ENCODE data around the gene ITSN1. TPM values are rescaled to one million over a fixed set of nuclear protein-coding genes. Genes with fewer than 3 reads are reported as not detected.

The ITSN1 gene
- polyA plus RNA-seq, 3 donors: 41.7 to 57.8 (median 52.6) TPM

DNA sequence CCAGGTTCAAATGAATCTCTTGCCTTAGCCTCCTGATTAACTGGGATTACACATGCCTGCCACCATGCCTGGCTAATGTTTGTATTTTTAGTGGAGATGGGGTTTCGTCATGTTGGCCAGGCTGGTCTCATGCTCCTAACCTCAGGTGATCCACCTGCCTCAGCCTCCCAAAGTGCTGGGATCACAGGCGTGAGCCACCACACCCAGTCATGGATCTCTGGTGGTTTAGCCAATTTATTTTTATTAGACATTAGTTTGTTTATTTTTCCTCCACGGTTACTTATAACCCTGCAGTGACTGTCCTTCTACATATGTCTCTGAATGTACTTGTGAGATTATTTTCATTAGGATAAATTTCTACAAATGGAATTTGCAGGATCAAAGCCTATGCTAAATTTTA lies 5.3 kb downstream of the ITSN1 start:
- DNase-seq: no peak

DNA sequence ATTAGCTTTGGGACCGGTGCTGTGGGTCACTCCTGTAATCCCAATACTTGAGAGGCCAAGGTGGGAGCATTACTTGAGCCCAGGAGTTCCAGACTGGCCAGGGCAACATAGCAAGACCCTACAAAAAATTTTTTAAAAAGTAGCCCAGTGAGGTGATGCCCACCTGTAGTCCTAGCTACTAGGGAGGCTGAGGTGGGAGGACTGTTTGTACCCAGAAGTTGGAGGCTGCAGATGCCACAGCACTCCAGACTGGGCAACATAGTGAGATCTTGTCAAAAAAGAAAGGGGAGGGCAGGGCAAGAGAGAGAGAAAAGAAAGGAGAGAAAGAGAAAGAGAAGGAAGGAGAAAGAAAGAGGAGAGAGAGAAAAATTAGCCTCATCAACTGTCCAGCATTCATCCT lies 6.3 kb downstream of the ITSN1 start:
- no peak for DNase-seq

DNA sequence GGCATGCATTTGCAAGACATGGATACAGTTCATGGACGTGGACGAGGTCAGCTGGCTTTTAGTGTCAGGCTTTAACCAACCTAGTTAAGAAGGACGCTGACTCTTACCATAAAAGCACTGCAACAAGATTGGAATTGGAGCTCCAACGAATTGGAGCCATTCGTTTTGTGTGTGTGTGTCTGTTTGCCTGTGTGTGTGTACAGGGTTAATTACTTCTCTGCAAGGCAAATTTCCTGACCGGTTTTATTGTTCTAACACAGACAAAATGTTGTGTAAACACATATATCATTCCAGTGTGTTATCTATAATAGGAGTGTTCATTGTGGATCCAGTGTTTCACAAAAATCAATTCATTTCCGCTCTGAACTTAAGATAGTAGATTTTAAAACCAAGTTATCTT lies 7.9 kb downstream of the ITSN1 start:
- DNase-seq: no peak

- no peak for DNase-seq
These were observed 8.7 kb downstream of the ITSN1 start for GRCh38 chr21:33650929-33651509.

- DNase-seq: no peak
These were observed 9.8 kb downstream of the ITSN1 start for GRCh38 chr21:33651965-33652680.

DNA sequence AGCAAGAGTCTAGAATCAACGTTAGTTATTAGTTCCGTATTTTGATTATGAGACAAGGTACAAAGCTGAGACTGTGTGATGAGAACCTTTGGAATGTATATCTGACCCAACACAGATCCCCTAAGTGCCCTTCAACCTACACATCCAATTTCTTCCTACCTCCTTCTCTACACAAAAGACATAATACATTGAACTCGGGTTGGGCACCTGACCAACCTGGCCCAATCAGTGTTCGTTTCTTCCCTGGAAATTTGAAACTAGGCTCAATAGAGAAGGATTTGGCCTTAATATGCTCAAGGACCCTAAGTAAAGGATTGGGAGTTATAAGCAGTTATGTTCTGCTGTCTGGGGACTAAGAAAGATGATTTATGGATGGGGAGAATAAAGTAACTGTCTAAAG lies 12.1 kb downstream of the ITSN1 start:
- no peak for DNase-seq

GRCh38 chr21:33655588-33656221 lies 13.4 kb downstream of the ITSN1 start:
- DNase-seq: no peak

- DNase-seq: no peak
These were observed 15.0 kb downstream of the ITSN1 start for GRCh38 chr21:33657124-33657820.

DNA sequence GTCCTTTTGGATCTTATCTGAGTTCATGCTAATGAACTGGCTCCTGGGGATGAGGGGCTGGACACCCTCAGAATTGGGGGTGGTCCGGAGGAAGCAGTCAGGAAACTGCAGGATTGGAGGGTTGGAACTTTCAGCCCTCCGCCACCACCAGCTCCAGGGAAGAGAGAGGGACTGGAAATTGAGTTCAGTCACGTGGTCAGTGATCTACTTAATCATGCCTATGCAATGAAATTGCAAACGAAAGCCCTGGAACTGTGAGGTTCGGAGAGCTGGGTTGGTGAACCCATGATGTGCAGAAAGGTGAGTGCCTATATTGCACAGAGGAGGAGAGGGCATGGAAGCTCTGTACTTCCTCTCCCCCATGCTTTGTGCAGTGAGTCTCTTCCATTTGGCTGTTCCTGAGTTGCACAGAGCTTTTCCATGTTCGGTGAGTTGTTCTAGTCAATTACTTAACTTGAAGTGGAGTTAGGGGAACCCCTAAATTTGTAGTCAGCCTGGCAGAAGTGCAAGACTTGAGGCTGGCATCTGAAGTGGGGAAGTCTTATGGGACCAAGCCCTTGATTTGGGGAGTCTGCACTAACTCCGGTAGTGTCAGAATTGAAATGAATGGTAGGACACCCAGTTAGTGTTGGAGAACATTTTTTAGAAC lies 16.7 kb downstream of the ITSN1 start:
- no peak for DNase-seq

- no peak for DNase-seq
These were observed 17.3 kb downstream of the ITSN1 start for GRCh38 chr21:33659568-33659949.

DNA sequence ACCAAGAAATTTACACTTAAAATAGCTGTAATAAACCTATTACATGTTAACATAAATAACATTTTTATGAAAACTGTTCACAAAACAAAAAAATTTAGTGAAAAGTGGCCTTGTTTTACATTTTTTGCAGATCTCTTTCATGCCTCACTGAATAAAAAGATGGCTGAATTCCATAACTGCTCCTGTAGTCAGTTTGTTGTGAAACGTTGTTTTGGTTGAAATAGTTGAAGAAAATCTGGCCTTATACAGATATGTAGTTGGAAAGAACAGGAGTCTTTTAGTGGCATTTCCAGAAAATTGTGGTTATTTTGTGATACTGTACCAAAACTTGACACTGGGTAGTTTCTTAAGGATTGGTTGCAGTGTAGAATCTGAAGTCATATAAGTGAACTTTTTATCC lies 18.1 kb downstream of the ITSN1 start:
- no peak for DNase-seq

- DNase-seq: no peak
These were observed 18.8 kb downstream of the ITSN1 start for GRCh38 chr21:33661146-33661545.

DNA sequence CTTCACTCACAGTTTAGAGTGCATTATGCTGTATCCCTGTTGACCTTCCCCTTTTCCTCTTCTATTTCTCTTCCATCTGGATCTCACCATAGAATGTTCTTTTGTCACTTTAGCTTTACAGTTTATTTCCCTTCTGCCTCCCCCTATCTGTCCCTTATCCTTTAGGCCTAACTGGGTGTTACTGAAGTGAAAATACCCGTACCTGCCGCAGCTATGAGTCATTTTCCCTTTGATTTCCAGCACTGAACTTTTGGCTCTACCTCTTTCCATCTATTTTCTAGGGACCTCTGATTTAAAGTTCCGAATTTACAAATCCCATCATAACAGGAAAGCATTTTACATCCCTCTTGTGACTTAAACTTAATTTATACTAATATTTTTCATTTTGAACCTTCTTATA lies 19.7 kb downstream of the ITSN1 start:
- DNase-seq: no peak

GRCh38 chr21:33663241-33663640 lies 20.9 kb downstream of the ITSN1 start:
- no peak for DNase-seq

- DNase-seq: no peak
These were observed 21.8 kb downstream of the ITSN1 start for GRCh38 chr21:33664135-33664534.

DNA sequence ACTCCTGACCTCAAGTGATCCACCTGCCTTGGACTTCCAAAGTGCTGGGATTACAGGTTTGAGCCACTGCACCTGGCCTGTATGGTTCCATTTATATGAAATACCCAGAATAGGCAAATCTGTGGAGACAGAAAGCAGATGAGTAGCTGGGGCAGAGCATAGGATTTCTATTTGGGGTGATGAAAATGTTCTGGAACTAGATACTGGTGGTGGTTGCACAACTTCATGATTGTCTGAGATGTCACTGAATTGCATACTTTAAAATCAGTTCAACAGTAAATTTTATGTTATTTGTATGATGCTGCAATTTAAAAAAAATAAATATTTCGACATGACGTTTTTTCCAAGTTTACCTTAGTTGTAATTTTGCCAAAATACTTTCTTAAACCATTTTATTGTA lies 23.9 kb downstream of the ITSN1 start:
- DNase-seq: no peak

DNA sequence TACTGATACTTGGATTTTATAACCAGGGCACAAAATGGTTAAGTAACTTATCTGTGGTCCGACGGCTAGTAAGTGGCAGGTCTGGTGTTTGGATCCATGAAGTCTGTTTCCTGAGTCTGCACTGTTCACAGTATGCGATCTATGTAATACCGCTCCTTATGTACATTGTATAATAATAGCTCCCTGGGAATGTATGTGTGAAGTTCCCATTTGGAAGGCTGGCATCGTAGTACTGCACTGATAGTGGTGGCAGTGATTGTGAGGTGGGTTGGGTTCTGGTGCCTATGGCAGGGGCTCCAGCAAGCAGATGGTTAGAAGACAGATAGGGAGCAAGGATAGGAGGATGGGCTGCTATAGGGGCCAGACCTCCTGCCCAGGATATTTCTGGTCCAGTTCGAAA lies 25.3 kb downstream of the ITSN1 start:
- DNase-seq: no peak

- DNase-seq: no peak
These were observed 25.9 kb downstream of the ITSN1 start for GRCh38 chr21:33668180-33668579.

DNA sequence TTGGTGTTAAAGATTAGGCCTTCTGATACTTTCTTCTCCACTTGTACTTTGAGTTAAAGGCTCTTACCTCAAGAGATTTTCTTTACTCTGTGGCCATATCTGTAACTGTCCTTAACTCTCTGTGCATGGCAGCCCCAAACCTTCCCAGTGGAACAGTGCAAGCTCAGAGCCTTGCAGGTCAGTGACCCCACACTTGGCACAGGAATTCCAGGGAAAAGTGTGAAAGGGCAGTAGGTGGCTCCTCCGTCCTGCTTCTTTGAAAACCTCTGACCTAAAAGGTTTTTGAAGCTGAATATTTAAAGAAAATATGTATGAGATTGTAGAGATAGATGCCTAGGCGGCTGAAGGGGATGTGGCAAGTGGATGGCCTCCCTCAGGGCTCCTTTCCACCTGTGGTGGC lies 26.3 kb downstream of the ITSN1 start:
- DNase-seq: no peak

- DNase-seq: no peak
These were observed 28.0 kb downstream of the ITSN1 start for GRCh38 chr21:33670076-33670978.

DNA sequence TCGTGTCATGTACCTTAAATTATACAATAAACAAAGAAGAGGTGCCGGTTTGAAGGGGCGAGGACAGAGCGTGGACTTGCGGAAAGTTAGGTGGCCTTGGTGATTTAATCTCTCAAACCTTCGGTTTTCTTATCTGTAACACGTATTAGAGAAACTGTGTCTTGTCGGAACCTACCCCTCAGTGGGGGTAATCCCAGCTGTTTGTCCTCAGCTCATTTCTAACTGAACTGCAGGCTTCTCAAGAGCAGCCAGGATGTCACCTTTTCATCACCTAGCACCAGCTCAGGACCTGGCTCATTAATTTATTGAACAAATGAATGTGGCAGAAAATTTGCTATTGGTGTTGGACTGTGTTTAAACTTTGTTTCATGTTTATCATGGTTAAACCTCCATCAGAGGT lies 31.2 kb downstream of the ITSN1 start:
- no peak for DNase-seq
